Upper lobe of right lung (tissue), 1 donor: ENCODE measurements around the gene GABPB2. TPM values are rescaled to one million over a fixed set of nuclear protein-coding genes. Genes with fewer than 3 reads are reported as not detected.

Experiments used
- ATAC-seq: fragments of 200-7000 bp; cut with Tn5 transposase; one replicate; pipeline ENCODE4 v1.9.1; 2020; ENCODE audit warnings: mild to moderate bottlenecking, moderate library complexity
- DNase-seq: peaks from one replicate; pipeline ENCODE4 v3.0.0-alpha.2; 2020
- H3K27ac ChIP-seq: fragments of 200-600 bp; one replicate; pipeline ENCODE4 v1.8.0; 2022
- H3K27me3 ChIP-seq: fragments of 200-600 bp; one replicate; pipeline ENCODE4 v1.8.0; 2022; ENCODE audit warnings: mild to moderate bottlenecking
- H3K36me3 ChIP-seq: fragments of 200-600 bp; one replicate; pipeline ENCODE4 v1.8.0; 2022
- H3K4me1 ChIP-seq: fragments of 200-600 bp; one replicate; pipeline ENCODE4 v1.8.0; 2022
- H3K4me3 ChIP-seq: fragments of 200-600 bp; one replicate; pipeline ENCODE4 v1.8.0; 2022; ENCODE audit warnings: mild to moderate bottlenecking
- H3K9me3 ChIP-seq: fragments of 200-600 bp; one replicate; pipeline ENCODE4 v1.8.0; 2022
- CTCF ChIP-seq: fragments of 200-600 bp; IDR thresholded peaks from one replicate; pipeline ENCODE4 v1.8.0; 2022; ENCODE audit warnings: antibody characterized with exemption
- intact Hi-C: fragments of 100-400 bp; cut with DNase I; formaldehyde crosslinking; loops from one replicate; pipeline ENCODE4 v1.11.0; 2022
- total RNA-seq: library from RNA; stranded (reverse); fragmentation: NEBNext Ultra II Directional; extraction: Animal tissue kit (Norgen Biotek cat#: 25700); gene quantifications from one replicate; pipeline ENCODE4 v1.2.1, GENCODE V29; 2021
- donor health status: DM: no; HTN: yes; CAD: no; lungs with severe emphysema.

Gene GABPB2
- total RNA-seq, 1 donor from 2014 or later: 15.2 TPM

- Histone ChIP-seq H3K9me3 (no peaks in the 10 kb centered on the region), H3K36me3 (no peaks in the 10 kb centered on the region), H3K27ac (no peak overlapping the region), H3K4me3 (no peak overlapping the region), H3K27me3 (no peaks in the 10 kb centered on the region), H3K4me1 (peaks cover 24% of the 10 kb centered on the region)
- intact Hi-C loops: no loop called here
- ATAC-seq: no peak
- no peak for DNase-seq
- TF ChIP-seq CTCF: no peak
Measured at GRCh38 chr1:151143986-151144385, 73.4 kb downstream of the GABPB2 start.

DNA sequence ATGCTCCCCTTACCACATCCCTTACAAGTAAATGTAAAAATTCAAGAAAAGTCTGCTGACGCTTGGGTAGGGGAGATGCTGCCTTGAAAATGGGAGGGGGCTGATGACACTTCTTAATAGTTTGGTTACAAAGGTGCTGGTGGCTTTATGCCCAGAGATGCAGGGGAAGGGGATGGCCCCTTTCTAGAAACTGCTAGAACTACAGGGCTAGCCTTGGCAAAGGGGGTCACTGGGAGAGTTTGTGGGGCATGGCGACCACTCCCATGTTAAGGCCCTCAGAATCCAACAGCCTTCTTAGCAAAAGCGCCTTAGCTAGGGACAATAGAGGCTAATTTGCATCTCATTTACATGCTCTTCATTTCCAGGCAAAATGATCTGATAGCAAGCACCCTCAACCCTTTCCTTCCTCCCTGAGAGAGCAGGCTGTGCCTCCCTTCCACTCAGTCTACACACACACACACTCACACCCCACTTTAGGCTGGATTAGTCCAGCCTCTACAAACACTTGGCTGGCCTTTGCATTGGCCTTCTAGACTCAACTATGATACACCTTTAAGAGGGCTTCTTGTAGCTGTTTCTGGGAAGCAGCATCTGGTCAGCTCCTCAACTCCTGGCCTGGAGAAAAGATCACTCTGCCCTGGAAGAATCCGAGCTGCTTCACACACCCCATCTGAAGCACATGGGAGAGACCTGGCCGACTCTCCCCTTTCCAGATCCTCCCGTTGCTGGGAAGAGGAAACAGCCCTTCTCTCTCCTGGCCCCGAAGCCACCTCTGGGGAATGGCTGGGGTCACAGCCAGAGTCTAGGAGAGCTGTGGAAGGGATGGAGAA is 74.1 kb downstream of the GABPB2 start:
- DNase-seq (no peak), ATAC-seq (peak; percentile 45)
- no peaks in the 10 kb centered on the region for H3K27me3 ChIP-seq
- H3K9me3 ChIP-seq: no peaks in the 10 kb centered on the region
- intact Hi-C loops: no loop called here
- no peaks in the 10 kb centered on the region for H3K36me3 ChIP-seq
- peaks cover 24% of the 10 kb centered on the region for H3K4me1 ChIP-seq
- H3K4me3 ChIP-seq: peak overlapping the region; percentile 65
- TF ChIP-seq CTCF: no peak
- H3K27ac ChIP-seq: no peak overlapping the region

- Histone ChIP-seq H3K4me3 (peak overlapping the region; percentile 65), H3K9me3 (no peaks in the 10 kb centered on the region), H3K27ac (peak overlapping the region; percentile 0), H3K36me3 (no peaks in the 10 kb centered on the region), H3K27me3 (no peaks in the 10 kb centered on the region), H3K4me1 (peaks cover 24% of the 10 kb centered on the region)
- DNase-seq (peak; percentile 67), ATAC-seq (peak; percentile 17)
- TF ChIP-seq CTCF: no peak
- intact Hi-C loops: no loop called here
Measured at GRCh38 chr1:151145304-151146071, 74.9 kb downstream of the GABPB2 start.

- H3K9me3 ChIP-seq: no peaks in the 10 kb centered on the region
- intact Hi-C loops: no loop called here
- H3K27me3 ChIP-seq: no peaks in the 10 kb centered on the region
- peaks cover 24% of the 10 kb centered on the region for H3K4me1 ChIP-seq
- no peak for TF ChIP-seq CTCF
- H3K4me3 ChIP-seq: peak overlapping the region; percentile 65
- H3K27ac ChIP-seq: peak overlapping the region; percentile 0
- ATAC-seq: peak; percentile 1
- no peaks in the 10 kb centered on the region for H3K36me3 ChIP-seq
- DNase-seq: no peak
Measured at GRCh38 chr1:151146072-151146411, 75.5 kb downstream of the GABPB2 start.

DNA sequence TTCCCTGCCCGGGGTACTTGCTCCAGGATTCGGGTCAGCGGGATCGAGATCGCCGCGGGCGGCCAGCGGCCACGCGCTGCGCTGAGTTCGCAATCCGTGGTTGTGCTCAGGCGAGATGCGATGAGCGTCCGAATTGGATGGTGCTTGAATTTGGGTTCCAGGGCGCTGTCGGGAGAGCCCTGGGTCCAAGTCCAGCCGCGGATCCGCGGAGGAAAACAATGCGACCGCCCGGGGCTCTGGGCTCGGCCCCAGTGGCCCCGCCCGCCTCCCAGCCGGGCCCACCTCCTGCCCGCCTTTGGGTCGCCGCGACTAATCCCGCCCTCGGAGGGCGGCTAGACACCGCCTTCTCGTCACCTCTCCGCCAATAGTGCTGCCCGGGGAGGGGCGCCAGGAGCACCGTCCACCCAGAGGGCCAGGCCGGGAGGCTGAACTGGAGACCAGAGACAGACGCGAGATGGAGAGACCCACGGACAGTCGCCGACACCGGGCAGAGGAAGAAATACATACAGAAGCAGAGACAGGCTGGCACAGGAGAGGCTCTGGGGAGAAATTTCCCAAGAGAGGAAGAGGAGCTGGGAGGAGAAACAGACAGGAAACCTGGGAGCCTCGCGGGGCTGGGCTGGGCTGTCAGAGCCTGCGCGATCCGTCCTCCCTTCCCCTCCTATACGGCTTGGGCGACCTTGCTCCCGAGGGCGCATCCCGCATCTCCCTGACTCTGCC is 76.0 kb downstream of the GABPB2 start, which contains the start of gene SEMA6C:
TSS of gene SEMA6C (minus strand) at position 220 of the 720 bp plus-strand sequence. CDS start 4,010 bp downstream, outside the sequence.
- no peaks in the 10 kb centered on the region for H3K9me3 ChIP-seq
- TF ChIP-seq CTCF: no peak
- H3K36me3 ChIP-seq: no peaks in the 10 kb centered on the region
- peak; percentile 97 for DNase-seq
- intact Hi-C loops: no loop called here
- H3K4me3 ChIP-seq: peak within 1 kb of the TSS; percentile 65
- ATAC-seq: peak; percentile 99
- peaks cover 24% of the 10 kb centered on the region for H3K4me1 ChIP-seq
- H3K27me3 ChIP-seq: no peaks in the 10 kb centered on the region
- H3K27ac ChIP-seq: peak within 1 kb of the TSS; percentile 70
